ENCODE measurements around the gene APOC4. TPM values are rescaled to one million over a fixed set of nuclear protein-coding genes. Genes with fewer than 3 reads are reported as not detected.

The APOC4 gene
- polyA plus RNA-seq, 2 of the 4 experiments (the other 2 are of a cell fraction): not detected

- Histone ChIP-seq H3K4me2 (no peak overlapping the region), H3K4me3 (no peak overlapping the region), H3K27ac (no peak overlapping the region), H3K4me1 (peaks cover 7% of the 10 kb centered on the region; the same call in 1 of the 3 replicates), H3K9me3 (no peaks in the 10 kb centered on the region)
- TF ChIP-seq ZNF302 (CRISPR knock-in tag; IDR thresholded peaks at IDR 0.05) (no peak), HES2 (IDR thresholded peaks at IDR 0.05) (no peak), KDM1A (IDR thresholded peaks at IDR 0.05; ENCODE audit: low read depth) (no peak), HMGXB4 (CRISPR knock-in tag; IDR thresholded peaks at IDR 0.05; ENCODE audit: borderline replicate concordance) (no peak), CEBPB (IDR thresholded peaks at IDR 0.05) (no peak), EP300 (IDR thresholded peaks at IDR 0.05) (no peak), NR3C1 (IDR thresholded peaks at IDR 0.05) (no peak)
- CTCF ChIA-PET: interaction anchor here (0.7 to 1.9 kb wide), 3 partner anchors 21 to 34 kb away, joined by 3 to 8 read pairs (median 5); no protein-coding TSS in a partner anchor
- FAIRE-seq: no peak
- no peak for ATAC-seq
- no peak for DNase-seq (ENCODE audit: low read depth in 1 of 2, low spot score in 1 of 2)
- POLR2A ChIA-PET: no interaction called here
- 79% methylated on average over 7 of the region's 7 CpGs for whole genome bisulfite sequencing (ENCODE audit: missing lambda C conversion rate)
These were observed 11.9 kb upstream of the APOC4 start for GRCh38 chr19:44930088-44930487.

GRCh38 chr19:44931541-44931940 is 10.5 kb upstream of the APOC4 start:
- peaks cover 7% of the 10 kb centered on the region; the same call in 1 of the 3 replicates for H3K4me1 ChIP-seq
- ChIA-PET POLR2A (no interaction called here), CTCF (interaction anchor here (0.6 to 1.6 kb wide), 4 partner anchors 10 to 24 kb away, joined by 3 to 8 read pairs (median 4); no protein-coding TSS in a partner anchor)
- no peak overlapping the region for H3K27ac ChIP-seq
- no peak overlapping the region for H3K4me2 ChIP-seq
- ATAC-seq (no peak), FAIRE-seq (no peak), DNase-seq (ENCODE audit: low read depth in 1 of 2, low spot score in 1 of 2) (no peak)
- no peaks in the 10 kb centered on the region for H3K9me3 ChIP-seq
- TF ChIP-seq KDM5A (IDR thresholded peaks at IDR 0.05) (no peak), NFE2L2 (conservative IDR thresholded peaks at IDR 0.05; ENCODE audit: low read length) (no peak), E2F6 (IDR thresholded peaks at IDR 0.05; ENCODE audit: borderline replicate concordance, low read depth) (no peak), RARB (CRISPR knock-in tag; IDR thresholded peaks at IDR 0.05) (no peak), POLR2A (IDR thresholded peaks at IDR 0.05; ENCODE audit: low read length) (no peak), CHD4 (IDR thresholded peaks at IDR 0.05; ENCODE audit: borderline replicate concordance) (no peak), RNF2 (IDR thresholded peaks at IDR 0.05; ENCODE audit: borderline replicate concordance, low read depth) (no peak), CBX2 (IDR thresholded peaks at IDR 0.05; ENCODE audit: borderline replicate concordance, low read depth) (no peak), NPAS2 (CRISPR knock-in tag; IDR thresholded peaks at IDR 0.05; ENCODE audit: borderline replicate concordance) (no peak), CTCF (IDR thresholded peaks at IDR 0.05) (no peak), ATOH8 (CRISPR knock-in tag; IDR thresholded peaks at IDR 0.05; ENCODE audit: low read depth) (no peak), HOXB13 (CRISPR knock-in tag; IDR thresholded peaks at IDR 0.05; ENCODE audit: low read depth) (no peak), NR3C1 (IDR thresholded peaks at IDR 0.05) (no peak), CEBPB (IDR thresholded peaks at IDR 0.05) (no peak), PBX3 (IDR thresholded peaks at IDR 0.05) (no peak), ZNF302 (CRISPR knock-in tag; IDR thresholded peaks at IDR 0.05) (no peak), BCL3 (IDR thresholded peaks at IDR 0.05) (no peak)
- H3K4me3 ChIP-seq: no peak overlapping the region
- WGBS (ENCODE audit: missing lambda C conversion rate): 75% methylated on average over 4 of the region's 4 CpGs

Measured in A549 (cell line).